ENCODE measurements around the gene KCNJ10. TPM values are rescaled to one million over a fixed set of nuclear protein-coding genes. Genes with fewer than 3 reads are reported as not detected.
"Not testable (repeated sequence)": the region's sequence is repeated elsewhere in the genome, so short reads cannot be mapped to it uniquely, and the experiment has no call there.

Gene KCNJ10
- polyA plus RNA-seq, 1 donor = 0.52 TPM

GRCh38 chr1:160111462-160111861 lies 41.5 kb upstream of the KCNJ10 start:
- not testable (repeated sequence) for H3K4me3 ChIP-seq (ENCODE audit: low read length); H3K4me1 ChIP-seq (ENCODE audit: control insufficient read depth, insufficient read depth, low read length); H3K36me3 ChIP-seq (ENCODE audit: control insufficient read depth, insufficient read depth, low read length); H3K9me3 ChIP-seq (ENCODE audit: control insufficient read depth, low read depth, low read length); H3K27ac ChIP-seq (ENCODE audit: low read length); DNase-seq
- H3K27me3 ChIP-seq (ENCODE audit: control insufficient read depth, insufficient read depth, low read length) = peaks cover 13% of the 10 kb centered on the region
- WGBS (ENCODE audit: insufficient coverage, low lambda C conversion rate) = 93% methylated on average over 4 of the region's 10 CpGs

- H3K36me3 ChIP-seq (ENCODE audit: control insufficient read depth, insufficient read depth, low read length) = no peaks in the 10 kb centered on the region
- H3K27me3 ChIP-seq (ENCODE audit: control insufficient read depth, insufficient read depth, low read length) = no peaks in the 10 kb centered on the region
- H3K4me3 ChIP-seq (ENCODE audit: low read length) = no peak overlapping the region
- no CpG with 5 or more reads among the region's 4 CpGs for WGBS (ENCODE audit: insufficient coverage, low lambda C conversion rate)
- no peak for DNase-seq
- H3K9me3 ChIP-seq (ENCODE audit: control insufficient read depth, low read depth, low read length) = no peaks in the 10 kb centered on the region
- no peaks in the 10 kb centered on the region for H3K4me1 ChIP-seq (ENCODE audit: control insufficient read depth, insufficient read depth, low read length)
- H3K27ac ChIP-seq (ENCODE audit: low read length) = no peak overlapping the region
These were observed 39.7 kb upstream of the KCNJ10 start for GRCh38 chr1:160109686-160110085.

DNA sequence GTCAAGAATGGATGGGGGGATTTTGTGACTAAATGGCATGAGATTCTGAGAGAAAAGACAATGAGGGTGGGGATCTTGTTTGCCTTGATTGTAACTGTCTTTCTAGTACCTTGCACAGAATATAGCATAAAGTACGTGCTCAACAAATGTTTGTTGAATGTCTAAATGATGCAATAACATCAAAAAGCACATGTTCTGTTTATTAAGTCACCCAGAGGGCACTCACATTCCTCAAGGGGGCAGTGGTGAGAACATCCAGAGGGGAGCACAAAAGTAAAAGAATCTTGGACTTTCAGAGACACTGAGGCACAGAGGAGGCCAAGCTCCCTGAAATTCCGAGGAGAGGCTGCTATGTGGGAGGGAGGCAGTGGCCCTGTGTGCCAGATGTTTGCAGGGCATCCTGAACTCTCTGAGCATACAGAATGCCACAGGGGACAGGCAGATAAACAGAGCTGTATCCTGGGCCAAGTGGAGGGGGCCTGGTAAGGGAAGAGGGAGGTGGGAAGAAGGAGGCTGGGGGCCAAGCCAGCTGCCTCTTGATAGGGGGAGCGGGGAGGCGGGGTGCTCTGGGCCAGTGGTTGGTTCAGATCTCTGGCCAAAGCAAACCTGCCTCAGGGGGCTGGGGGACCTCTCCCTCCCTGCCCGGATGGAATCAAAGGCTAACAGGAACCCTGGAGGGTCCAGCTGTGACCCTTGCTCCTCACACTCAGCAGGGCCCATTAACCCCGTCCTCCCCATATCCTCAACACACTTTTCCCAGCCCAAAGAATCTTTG lies 39.1 kb upstream of the KCNJ10 start:
- no peaks in the 10 kb centered on the region for H3K36me3 ChIP-seq (ENCODE audit: control insufficient read depth, insufficient read depth, low read length)
- no CpG with 5 or more reads among the region's 6 CpGs for WGBS (ENCODE audit: insufficient coverage, low lambda C conversion rate)
- no peak overlapping the region for H3K4me3 ChIP-seq (ENCODE audit: low read length)
- DNase-seq = no peak
- no peaks in the 10 kb centered on the region for H3K27me3 ChIP-seq (ENCODE audit: control insufficient read depth, insufficient read depth, low read length)
- no peaks in the 10 kb centered on the region for H3K4me1 ChIP-seq (ENCODE audit: control insufficient read depth, insufficient read depth, low read length)
- no peak overlapping the region for H3K27ac ChIP-seq (ENCODE audit: low read length)
- H3K9me3 ChIP-seq (ENCODE audit: control insufficient read depth, low read depth, low read length) = no peaks in the 10 kb centered on the region

- no CpG with 5 or more reads among the region's 1 CpG for whole genome bisulfite sequencing (ENCODE audit: insufficient coverage, low lambda C conversion rate)
- H3K4me1 ChIP-seq (ENCODE audit: control insufficient read depth, insufficient read depth, low read length) = peaks cover 8% of the 10 kb centered on the region
- H3K4me3 ChIP-seq (ENCODE audit: low read length) = no peak overlapping the region
These were observed 37.6 kb upstream of the KCNJ10 start for GRCh38 chr1:160107512-160107911.

GRCh38 chr1:160105155-160105554 lies 35.2 kb upstream of the KCNJ10 start:
- no peaks in the 10 kb centered on the region for H3K9me3 ChIP-seq (ENCODE audit: control insufficient read depth, low read depth, low read length)
- no CpG with 5 or more reads among the region's 5 CpGs for WGBS (ENCODE audit: insufficient coverage, low lambda C conversion rate)
- H3K4me1 ChIP-seq (ENCODE audit: control insufficient read depth, insufficient read depth, low read length) = peaks cover 15% of the 10 kb centered on the region
- H3K27me3 ChIP-seq (ENCODE audit: control insufficient read depth, insufficient read depth, low read length) = no peaks in the 10 kb centered on the region
- H3K4me3 ChIP-seq (ENCODE audit: low read length) = no peak overlapping the region
- no peaks in the 10 kb centered on the region for H3K36me3 ChIP-seq (ENCODE audit: control insufficient read depth, insufficient read depth, low read length)
- DNase-seq = no peak
- H3K27ac ChIP-seq (ENCODE audit: low read length) = no peak overlapping the region

More at GRCh38 chr1:160107512-160107911, 37.6 kb upstream of the KCNJ10 start:
- Histone ChIP-seq H3K36me3 (ENCODE audit: control insufficient read depth, insufficient read depth, low read length) (no peaks in the 10 kb centered on the region), H3K9me3 (ENCODE audit: control insufficient read depth, low read depth, low read length) (no peaks in the 10 kb centered on the region), H3K27ac (ENCODE audit: low read length) (no peak overlapping the region), H3K27me3 (ENCODE audit: control insufficient read depth, insufficient read depth, low read length) (no peaks in the 10 kb centered on the region)
- DNase-seq = no peak

DNA sequence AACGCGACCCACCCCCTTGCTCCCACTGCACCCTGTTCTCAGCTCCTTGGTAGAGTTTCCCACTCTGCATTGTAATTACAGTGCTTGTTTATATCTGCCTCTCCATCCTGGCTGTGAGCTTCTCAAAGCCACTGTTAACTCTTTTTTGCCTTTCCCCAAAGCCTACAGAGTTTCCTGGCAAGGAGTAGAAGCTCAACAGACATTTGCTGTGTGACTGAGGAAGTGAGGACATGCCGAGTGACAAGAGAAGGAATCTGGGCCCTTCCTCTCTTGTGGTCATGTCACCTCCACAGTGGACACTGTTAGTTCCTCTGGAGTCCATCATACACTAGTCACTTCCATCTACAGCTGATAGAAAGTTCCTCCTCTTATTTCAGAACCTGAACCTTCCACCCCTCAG lies 34.5 kb upstream of the KCNJ10 start:
- Histone ChIP-seq H3K36me3 (ENCODE audit: control insufficient read depth, insufficient read depth, low read length) (no peaks in the 10 kb centered on the region), H3K27ac (ENCODE audit: low read length) (no peak overlapping the region), H3K27me3 (ENCODE audit: control insufficient read depth, insufficient read depth, low read length) (no peaks in the 10 kb centered on the region), H3K4me1 (ENCODE audit: control insufficient read depth, insufficient read depth, low read length) (peaks cover 15% of the 10 kb centered on the region), H3K4me3 (ENCODE audit: low read length) (no peak overlapping the region), H3K9me3 (ENCODE audit: control insufficient read depth, low read depth, low read length) (no peaks in the 10 kb centered on the region)
- no peak for DNase-seq
- no CpG with 5 or more reads among the region's 3 CpGs for WGBS (ENCODE audit: insufficient coverage, low lambda C conversion rate)

GRCh38 chr1:160103658-160104408 lies 33.9 kb upstream of the KCNJ10 start:
- no peak overlapping the region for H3K4me3 ChIP-seq (ENCODE audit: low read length)
- H3K9me3 ChIP-seq (ENCODE audit: control insufficient read depth, low read depth, low read length) = no peaks in the 10 kb centered on the region
- H3K27me3 ChIP-seq (ENCODE audit: control insufficient read depth, insufficient read depth, low read length) = no peaks in the 10 kb centered on the region
- peaks cover 18% of the 10 kb centered on the region for H3K4me1 ChIP-seq (ENCODE audit: control insufficient read depth, insufficient read depth, low read length)
- no peaks in the 10 kb centered on the region for H3K36me3 ChIP-seq (ENCODE audit: control insufficient read depth, insufficient read depth, low read length)
- no peak for DNase-seq
- no peak overlapping the region for H3K27ac ChIP-seq (ENCODE audit: low read length)
- WGBS (ENCODE audit: insufficient coverage, low lambda C conversion rate) = no CpG with 5 or more reads among the region's 6 CpGs

GRCh38 chr1:160101717-160102522 lies 32.0 kb upstream of the KCNJ10 start:
- no CpG with 5 or more reads among the region's 9 CpGs for WGBS (ENCODE audit: insufficient coverage, low lambda C conversion rate)
- peaks cover 27% of the 10 kb centered on the region for H3K4me1 ChIP-seq (ENCODE audit: control insufficient read depth, insufficient read depth, low read length)
- H3K27ac ChIP-seq (ENCODE audit: low read length) = peak overlapping the region; percentile 29

GRCh38 chr1:160101037-160101716 lies 31.2 kb upstream of the KCNJ10 start:
- DNase-seq = peak; percentile 73 to 74
- H3K4me1 ChIP-seq (ENCODE audit: control insufficient read depth, insufficient read depth, low read length) = peaks cover 32% of the 10 kb centered on the region
- no peaks in the 10 kb centered on the region for H3K27me3 ChIP-seq (ENCODE audit: control insufficient read depth, insufficient read depth, low read length)
- WGBS (ENCODE audit: insufficient coverage, low lambda C conversion rate) = 0% methylated on average over 1 of the region's 13 CpGs
- no peak overlapping the region for H3K27ac ChIP-seq (ENCODE audit: low read length)
- H3K36me3 ChIP-seq (ENCODE audit: control insufficient read depth, insufficient read depth, low read length) = no peaks in the 10 kb centered on the region
- no peak overlapping the region for H3K4me3 ChIP-seq (ENCODE audit: low read length)
- H3K9me3 ChIP-seq (ENCODE audit: control insufficient read depth, low read depth, low read length) = no peaks in the 10 kb centered on the region

More at GRCh38 chr1:160101717-160102522, 32.0 kb upstream of the KCNJ10 start:
- DNase-seq = peak in 1 of 2 donors; percentile 22
- H3K9me3 ChIP-seq (ENCODE audit: control insufficient read depth, low read depth, low read length) = no peaks in the 10 kb centered on the region
- H3K27me3 ChIP-seq (ENCODE audit: control insufficient read depth, insufficient read depth, low read length) = no peaks in the 10 kb centered on the region
- no peak overlapping the region for H3K4me3 ChIP-seq (ENCODE audit: low read length)
- H3K36me3 ChIP-seq (ENCODE audit: control insufficient read depth, insufficient read depth, low read length) = no peaks in the 10 kb centered on the region
